ENCODE results near the gene HSPB2.
"Not testable (repeated sequence)": the region's sequence is repeated elsewhere in the genome, so short reads cannot be mapped to it uniquely, and the experiment has no call there.

Gene HSPB2

GRCh38 chr11:111925953-111926352 is 13.4 kb downstream of the HSPB2 start:
- Histone ChIP-seq H3K9me3 (no peaks in the 10 kb centered on the region), H3K27me3 (no peaks in the 10 kb centered on the region), H3K4me1 (peaks cover 17% of the 10 kb centered on the region), H4K20me1 (no peaks in the 10 kb centered on the region), H3K27ac (peak overlapping the region; percentile 84), H3K9ac (no peak overlapping the region; the same call in 1 of the 2 replicates), H3K4me3 (0 out of 2 replicates have a peak overlapping the region, but pooled peaks have one; percentile 64), H3K36me3 (no peaks in the 10 kb centered on the region), H3K4me2 (peak overlapping the region; percentile 88)
- TF ChIP-seq Cebpa-rat (IDR thresholded peaks at IDR 0.05): no peak

- Histone ChIP-seq H3K9ac (peak overlapping the region; percentile 76), H3K4me1 (peaks cover 17% of the 10 kb centered on the region), H3K4me2 (peak overlapping the region; percentile 88), H3K27me3 (no peaks in the 10 kb centered on the region), H3K27ac (peak overlapping the region; percentile 84), H4K20me1 (no peaks in the 10 kb centered on the region), H3K4me3 (peak overlapping the region; percentile 64), H3K36me3 (no peaks in the 10 kb centered on the region), H3K9me3 (no peaks in the 10 kb centered on the region)
- no peak for TF ChIP-seq Cebpa-rat (IDR thresholded peaks at IDR 0.05)
These were observed 14.2 kb downstream of the HSPB2 start for GRCh38 chr11:111926505-111927391.

GRCh38 chr11:111930472-111930871 is 17.9 kb downstream of the HSPB2 start:
- Histone ChIP-seq H3K4me3 (no peak overlapping the region), H4K20me1 (no peaks in the 10 kb centered on the region), H3K27me3 (no peaks in the 10 kb centered on the region), H3K36me3 (no peaks in the 10 kb centered on the region), H3K9ac (no peak overlapping the region), H3K27ac (no peak overlapping the region), H3K4me1 (peaks cover 22% of the 10 kb centered on the region), H3K9me3 (no peaks in the 10 kb centered on the region), H3K4me2 (no peak overlapping the region)
- TF ChIP-seq Cebpa-rat (IDR thresholded peaks at IDR 0.05): no peak

- H3K4me2 ChIP-seq: no peak overlapping the region
- peaks cover 11% of the 10 kb centered on the region; the same call in 1 of the 2 replicates for H3K27me3 ChIP-seq
- no peaks in the 10 kb centered on the region for H3K36me3 ChIP-seq
- H3K4me1 ChIP-seq: peaks cover 26% of the 10 kb centered on the region
- H3K9me3 ChIP-seq: no peaks in the 10 kb centered on the region
- no peaks in the 10 kb centered on the region for H4K20me1 ChIP-seq
- no peak overlapping the region for H3K4me3 ChIP-seq
- no peak overlapping the region for H3K9ac ChIP-seq
- no peak overlapping the region for H3K27ac ChIP-seq
- no peak for TF ChIP-seq Cebpa-rat (IDR thresholded peaks at IDR 0.05)
These were observed 20.0 kb downstream of the HSPB2 start for GRCh38 chr11:111932611-111932950.

GRCh38 chr11:111933176-111933575 is 20.6 kb downstream of the HSPB2 start:
- not testable (repeated sequence) for H3K27ac ChIP-seq
- H3K27me3 ChIP-seq: peaks cover 17% of the 10 kb centered on the region; the same call in 1 of the 2 replicates
- H3K4me1 ChIP-seq: peaks cover 29% of the 10 kb centered on the region

GRCh38 chr11:111933872-111934271 is 21.3 kb downstream of the HSPB2 start:
- H3K27me3 ChIP-seq: peaks cover 17% of the 10 kb centered on the region; the same call in 1 of the 2 replicates
- H3K36me3 ChIP-seq: no peaks in the 10 kb centered on the region
- no peak for TF ChIP-seq Cebpa-rat (IDR thresholded peaks at IDR 0.05)
- no peak overlapping the region for H3K4me2 ChIP-seq
- H3K9ac ChIP-seq: no peak overlapping the region
- H4K20me1 ChIP-seq: no peaks in the 10 kb centered on the region
- peaks cover 36% of the 10 kb centered on the region for H3K4me1 ChIP-seq
- no peak overlapping the region for H3K27ac ChIP-seq
- no peaks in the 10 kb centered on the region for H3K9me3 ChIP-seq
- H3K4me3 ChIP-seq: no peak overlapping the region

More at GRCh38 chr11:111933176-111933575, 20.6 kb downstream of the HSPB2 start:
- H3K36me3 ChIP-seq, H3K9ac ChIP-seq, H3K4me2 ChIP-seq, H4K20me1 ChIP-seq, H3K9me3 ChIP-seq, H3K4me3 ChIP-seq: not testable (repeated sequence)

- Histone ChIP-seq H3K4me1 (peaks cover 37% of the 10 kb centered on the region), H3K4me3 (no peak overlapping the region), H4K20me1 (no peaks in the 10 kb centered on the region), H3K36me3 (no peaks in the 10 kb centered on the region), H3K4me2 (no peak overlapping the region), H3K27ac (no peak overlapping the region), H3K27me3 (peaks cover 17% of the 10 kb centered on the region; the same call in 1 of the 2 replicates), H3K9ac (no peak overlapping the region), H3K9me3 (no peaks in the 10 kb centered on the region)
- TF ChIP-seq Cebpa-rat (IDR thresholded peaks at IDR 0.05): no peak
These were observed 21.8 kb downstream of the HSPB2 start for GRCh38 chr11:111934306-111934705.

- no peak overlapping the region for H3K27ac ChIP-seq
- no peak overlapping the region for H3K9ac ChIP-seq
- no peak for TF ChIP-seq Cebpa-rat (IDR thresholded peaks at IDR 0.05)
- H3K36me3 ChIP-seq: no peaks in the 10 kb centered on the region
- no peaks in the 10 kb centered on the region for H4K20me1 ChIP-seq
- no peak overlapping the region; the same call in 1 of the 2 replicates for H3K4me3 ChIP-seq
- H3K9me3 ChIP-seq: no peaks in the 10 kb centered on the region
- H3K4me1 ChIP-seq: peaks cover 37% of the 10 kb centered on the region
- H3K27me3 ChIP-seq: peaks cover 17% of the 10 kb centered on the region; the same call in 1 of the 2 replicates
- peak overlapping the region; percentile 91 for H3K4me2 ChIP-seq
These were observed 22.9 kb downstream of the HSPB2 start for GRCh38 chr11:111935317-111936039.

- no peaks in the 10 kb centered on the region for H4K20me1 ChIP-seq
- H3K9ac ChIP-seq: peak overlapping the region; percentile 73; the same call in 1 of the 2 replicates
- no peak overlapping the region for H3K27ac ChIP-seq
- H3K4me2 ChIP-seq: peak overlapping the region; percentile 91
- no peak for TF ChIP-seq Cebpa-rat (IDR thresholded peaks at IDR 0.05)
- H3K4me3 ChIP-seq: peak overlapping the region; percentile 75
- peaks cover 17% of the 10 kb centered on the region; the same call in 1 of the 2 replicates for H3K27me3 ChIP-seq
- peaks cover 37% of the 10 kb centered on the region for H3K4me1 ChIP-seq
- no peaks in the 10 kb centered on the region for H3K9me3 ChIP-seq
- no peaks in the 10 kb centered on the region for H3K36me3 ChIP-seq
These were observed 23.6 kb downstream of the HSPB2 start for GRCh38 chr11:111936040-111936540.

- peak overlapping the region; percentile 91 for H3K4me2 ChIP-seq
- peak overlapping the region; percentile 73 for H3K9ac ChIP-seq
- peak overlapping the region; percentile 75 for H3K4me3 ChIP-seq
- peaks cover 17% of the 10 kb centered on the region; the same call in 1 of the 2 replicates for H3K27me3 ChIP-seq
- no peaks in the 10 kb centered on the region for H4K20me1 ChIP-seq
- no peak overlapping the region for H3K27ac ChIP-seq
- H3K4me1 ChIP-seq: peaks cover 37% of the 10 kb centered on the region
- TF ChIP-seq Cebpa-rat (IDR thresholded peaks at IDR 0.05): no peak
- H3K36me3 ChIP-seq: no peaks in the 10 kb centered on the region
- H3K9me3 ChIP-seq: no peaks in the 10 kb centered on the region
These were observed 24.9 kb downstream of the HSPB2 start for GRCh38 chr11:111937461-111937769.
